IMR-90 (cell line): ENCODE measurements around the gene SERINC3. TPM values are rescaled to one million over a fixed set of nuclear protein-coding genes. Genes with fewer than 3 reads are reported as not detected.

Experiments
- ATAC-seq: fragments of 200-7000 bp; cut with Tn5 transposase; 2 replicates; pipeline ENCODE4 v1.9.1; 2020; ENCODE audit warnings: low read depth, mild to moderate bottlenecking, moderate library complexity
- BruUV-seq: library from RNA; stranded (reverse); fragments of 400-500 nt; replicated peaks from 2 replicates; lab custom pipeline; 2021; lab: Mats Ljungman, UMichigan
- CTCF ChIA-PET: fragments of 300-600 bp; formaldehyde crosslinking; extraction: SDS; loops from one replicate; lab custom pipeline; 2021; ENCODE audit warnings: antibody characterized with exemption; lab: Yijun Ruan, JAX
- POLR2A ChIA-PET: fragments of 300-600 bp; sonication (Branson Sonifier 250); formaldehyde crosslinking; loops from one replicate; lab custom pipeline; 2022; ENCODE audit warnings: antibody characterized with exemption; ENCODE audit not compliant: unreplicated experiment; lab: Charles Lee
- DNase-seq: peaks from one replicate; pipeline ENCODE4 v3.0.0; 2013
- H2AFZ ChIP-seq: replicated peaks from 2 replicates; pipeline ENCODE3; 2013; ENCODE audit warnings: low read length, mild to moderate bottlenecking; ENCODE audit not compliant: poor library complexity
- H2AK5ac ChIP-seq: 2 replicates; pipeline ENCODE4 v1.6.1; 2013; ENCODE audit warnings: low read depth, low read length, inconsistent platforms
- H2AK9ac ChIP-seq: replicated peaks from 2 replicates; pipeline ENCODE3; 2013; ENCODE audit warnings: mild to moderate bottlenecking, low read depth, low read length, moderate library complexity; ENCODE audit not compliant: poor library complexity
- H2BK120ac ChIP-seq: 2 replicates; pipeline ENCODE4 v1.6.1; 2013; ENCODE audit warnings: low read depth, low read length, inconsistent platforms
- H2BK15ac ChIP-seq: 3 replicates; pipeline ENCODE4 v1.6.1; 2013; ENCODE audit warnings: low read depth, low read length, inconsistent platforms
- H2BK20ac ChIP-seq: 2 replicates; pipeline ENCODE4 v1.6.1; 2013; ENCODE audit warnings: low read depth, mild to moderate bottlenecking, inconsistent platforms, low read length, moderate library complexity
- H2BK5ac ChIP-seq: 2 replicates; pipeline ENCODE4 v1.6.1; 2013; ENCODE audit warnings: mild to moderate bottlenecking, low read depth, low read length, inconsistent platforms; ENCODE audit not compliant: poor library complexity, severe bottlenecking
- H3K14ac ChIP-seq: replicated peaks from 2 replicates; pipeline ENCODE4 v1.6.1; 2013; ENCODE audit warnings: low read depth, low read length, inconsistent platforms
- H3K18ac ChIP-seq: 2 replicates; pipeline ENCODE4 v1.6.1; 2013; ENCODE audit warnings: low read depth, low read length, control low read depth
- H3K23ac ChIP-seq: 2 replicates; pipeline ENCODE4 v1.6.1; 2013; ENCODE audit warnings: low read depth, low read length, inconsistent platforms
- H3K27ac ChIP-seq: 2 replicates; pipeline ENCODE4 v1.5.1; 2013; ENCODE audit warnings: mild to moderate bottlenecking, control low read depth, low read length; ENCODE audit not compliant: insufficient read depth
- H3K27me3 ChIP-seq: 2 replicates; pipeline ENCODE4 v1.6.1; 2013; ENCODE audit warnings: low read length; ENCODE audit not compliant: control insufficient read depth, insufficient read depth
- H3K36me3 ChIP-seq: 2 replicates; pipeline ENCODE4 v1.6.1; 2013; ENCODE audit warnings: low read length, mixed read lengths; ENCODE audit not compliant: control insufficient read depth, insufficient read depth
- H3K4ac ChIP-seq: 2 replicates; pipeline ENCODE4 v1.6.1; 2013; ENCODE audit warnings: low read depth, low read length, inconsistent platforms
- H3K4me1 ChIP-seq: 2 replicates; pipeline ENCODE4 v1.6.1; 2013; ENCODE audit warnings: low read length, mixed read lengths; ENCODE audit not compliant: control insufficient read depth, insufficient read depth
- H3K4me2 ChIP-seq: 2 replicates; pipeline ENCODE4 v1.6.1; 2013; ENCODE audit warnings: low read depth, mild to moderate bottlenecking, control low read depth, low read length, moderate library complexity
- H3K4me3 ChIP-seq: 2 replicates; pipeline ENCODE4 v1.5.1; 2013; ENCODE audit warnings: low read depth, mild to moderate bottlenecking, control low read depth, low read length, moderate library complexity; ENCODE audit not compliant: insufficient read depth
- H3K56ac ChIP-seq: 2 replicates; pipeline ENCODE4 v1.6.1; 2013; ENCODE audit warnings: low read length, inconsistent platforms; ENCODE audit not compliant: insufficient read depth; ENCODE audit errors: extremely low read depth
- H3K79me1 ChIP-seq, 2 experiments: 2 replicates each; pipeline ENCODE4 v1.6.1; 2013; ENCODE audit warnings: low read length in 2 of 2, inconsistent platforms in 1 of 2, low read depth in 1 of 2
- H3K9ac ChIP-seq: 2 replicates; pipeline ENCODE4 v1.6.1; 2013; ENCODE audit warnings: low read depth, low read length, control low read depth
- H3K9me1 ChIP-seq: 2 replicates; pipeline ENCODE4 v1.6.1; 2013; ENCODE audit warnings: low read length, inconsistent platforms; ENCODE audit not compliant: insufficient read depth
- H3K9me3 ChIP-seq: 2 replicates; pipeline ENCODE4 v1.6.1; 2013; ENCODE audit warnings: low read length; ENCODE audit not compliant: control insufficient read depth, insufficient read depth
- H4K20me1 ChIP-seq: 2 replicates; pipeline ENCODE4 v1.6.1; 2013; ENCODE audit warnings: low read length, inconsistent platforms; ENCODE audit not compliant: insufficient read depth
- H4K5ac ChIP-seq: 2 replicates; pipeline ENCODE4 v1.6.1; 2013; ENCODE audit warnings: mild to moderate bottlenecking, low read depth, low read length, control low read depth
- H4K8ac ChIP-seq, 2 experiments: 2 replicates each; pipeline ENCODE4 v1.6.1; 2013; ENCODE audit warnings: low read depth in 2 of 2, low read length in 2 of 2, control low read depth in 1 of 2, inconsistent platforms in 1 of 2
- H4K91ac ChIP-seq: 2 replicates; pipeline ENCODE4 v1.6.1; 2013; ENCODE audit warnings: low read depth, low read length, inconsistent platforms; ENCODE audit not compliant: insufficient read depth
- CEBPB ChIP-seq: IDR thresholded peaks from 2 replicates; pipeline ENCODE4 v1.6.1; 2012; ENCODE audit warnings: low read depth, low read length, improper control_type of control experiment
- FOS ChIP-seq: fragments of 150-350 bp; IDR thresholded peaks from 2 replicates; pipeline ENCODE4 v1.6.1; 2016; ENCODE audit warnings: low read depth, low read length
- NFE2L2 ChIP-seq: fragments of 150-350 bp; IDR thresholded peaks from 2 replicates; pipeline ENCODE4 v1.6.1; 2016; ENCODE audit warnings: low read depth, mild to moderate bottlenecking, low read length
- RFX5 ChIP-seq: IDR thresholded peaks from 2 replicates; pipeline ENCODE4 v1.8.0; 2012; ENCODE audit warnings: low read depth, mild to moderate bottlenecking, low read length, moderate library complexity
- USF2 ChIP-seq: fragments of 150-350 bp; IDR thresholded peaks from 2 replicates; pipeline ENCODE4 v1.6.1; 2017; ENCODE audit warnings: mild to moderate bottlenecking, antibody characterized with exemption, low read length, low read depth
- whole genome bisulfite sequencing, 2 experiments: methylation state at CpG; one replicate each; pipeline versions ENCODE4 v1.1.5 to v1.1.7; 2013; ENCODE audit warnings: missing lambda C conversion rate in 2 of 2; ENCODE audit not compliant: insufficient read length in 1 of 2; ENCODE audit errors: extremely low coverage in 2 of 2; 5-methylcytosine and 5-hydroxymethylcytosine counted together
- dilution Hi-C: fragments of 300-500 bp; cut with HindIII; formaldehyde crosslinking; loops from one replicate; pipeline ENCODE4 v1.14.3; 2018; ENCODE audit warnings: low sequenced_read_pairs; ENCODE audit not compliant: unreplicated experiment
- in situ Hi-C: fragments of 300-500 bp; cut with MboI; formaldehyde crosslinking; loops from 3 replicates; pipeline ENCODE4 v1.14.3; 2019; ENCODE audit warnings: low sequenced_read_pairs, inconsistent platforms, mixed read lengths
- intact Hi-C: fragments of 100-400 bp; cut with micrococcal nuclease; formaldehyde crosslinking; loops from 2 replicates; pipeline ENCODE4 v1.10.0; 2022
- polyA plus RNA-seq, 3 experiments: library from polyadenylated mRNA; depleted of rRNA; stranded (reverse); fragments of >200 nt; gene quantifications; 2 replicates each; pipeline ENCODE4 v1.2.3, GENCODE V29; 2012; ENCODE audit warnings: low replicate concordance in 1 of 3
- total RNA-seq: library from RNA; depleted of rRNA; stranded (reverse); fragments of >200 nt; gene quantifications from 2 replicates; pipeline ENCODE4 v1.2.3, GENCODE V29; 2012

Gene SERINC3
- total and polyA plus RNA-seq, 2 of the 4 experiments (the other 2 are of a cell fraction) = 101 to 132 TPM

- no peak overlapping the region for H4K8ac ChIP-seq
- H2AK9ac ChIP-seq = no peak overlapping the region
- H3K79me1 ChIP-seq = peaks cover 27 to 55% of the 10 kb centered on the region in 2 experiments
- H2BK120ac ChIP-seq = no peak overlapping the region
- no peak overlapping the region for H2AFZ ChIP-seq
- H3K4me3 ChIP-seq = no peak overlapping the region
- H3K14ac ChIP-seq = no peak overlapping the region
- no peak overlapping the region for H4K91ac ChIP-seq
- ChIA-PET POLR2A (no interaction called here), CTCF (no interaction called here)
- no peak overlapping the region for H2BK5ac ChIP-seq
- no peak for ATAC-seq
- H3K4me2 ChIP-seq = no peak overlapping the region
- 88% methylated on average over 1 of the region's 5 CpGs; no CpG with 5 or more reads in 1 of the 2 experiments for WGBS, 2 experiments
- H4K20me1 ChIP-seq = no peaks in the 10 kb centered on the region; the same call in 1 of the 2 replicates
- TF ChIP-seq NFE2L2 = no peak
- TF ChIP-seq RFX5 = no peak
- TF ChIP-seq USF2 = no peak
- no peak for TF ChIP-seq CEBPB
- TF ChIP-seq FOS = no peak
- in situ Hi-C loops = loop anchor here (10.0 to 25.0 kb wide), 3 partner anchors 135 to 1308 kb away; partner anchors contain the start of genes DNTTIP1, OSER1 and WFDC3
- H2BK20ac ChIP-seq = no peak overlapping the region
- dilution Hi-C loops = no loop called here
- H3K4ac ChIP-seq = no peak overlapping the region
- H3K9ac ChIP-seq = no peak overlapping the region
- H3K56ac ChIP-seq = no peak overlapping the region
- H3K9me3 ChIP-seq = no peaks in the 10 kb centered on the region
- BruUV-seq = no TSS peak
- H4K5ac ChIP-seq = no peak overlapping the region
- intact Hi-C loops = no loop called here
- no peak overlapping the region for H2AK5ac ChIP-seq
- peaks cover 14% of the 10 kb centered on the region; the same call in 1 of the 2 replicates for H3K9me1 ChIP-seq
- H3K36me3 ChIP-seq = peaks cover 26% of the 10 kb centered on the region
- peaks cover 4% of the 10 kb centered on the region; the same call in 1 of the 2 replicates for H3K4me1 ChIP-seq
- no peaks in the 10 kb centered on the region for H3K27me3 ChIP-seq
- H2BK15ac ChIP-seq = no peak overlapping the region
- H3K23ac ChIP-seq = no peak overlapping the region
- H3K18ac ChIP-seq = no peak overlapping the region
- DNase-seq = no peak
- no peak overlapping the region for H3K27ac ChIP-seq
These were observed 42.2 kb downstream of the SERINC3 start for GRCh38 chr20:44479643-44480042.
